ENCODE results near the gene CHRNB4. TPM values are rescaled to one million over a fixed set of nuclear protein-coding genes. Genes with fewer than 3 reads are reported as not detected.

Gene CHRNB4
- total and polyA plus RNA-seq, 10 donors = 0.07 to 1.1 (median 0.26) TPM

- Histone ChIP-seq H3K4me1 (peaks cover 0 to 28% (median 15%) of the 10 kb centered on the region in 6 donors), H3K4me3 (no peak overlapping the region), H3K9me3 (peaks cover 0 to 5% (median 0%) of the 10 kb centered on the region in 8 donors), H3K27ac (peak overlapping the region in 6 of 8 donors; percentile 27 to 66 (median 42)), H3K27me3 (replicated peaks in 1 of 7) (no peaks in the 10 kb centered on the region), H3K36me3 (no peaks in the 10 kb centered on the region)
- WGBS, 5 donors = 86 to 92% (median 90%) methylated on average over 9 of the region's 9 CpGs
- peak; percentile 32 for DNase-seq
- intact Hi-C loops (cut with DNase I; ENCODE audit: low total_unique reads) = no loop called here
- TF ChIP-seq CTCF (IDR thresholded peaks at IDR 0.05 in 8 of 11, conservative IDR thresholded peaks at IDR 0.05 in 3 of 11) (no peak), POLR2AphosphoS5 (IDR thresholded peaks at IDR 0.05) (no peak)
These were observed 31.4 kb upstream of the CHRNB4 start for GRCh38 chr15:78672285-78673014.

GRCh38 chr15:78671626-78672211 is 30.7 kb upstream of the CHRNB4 start:
- Histone ChIP-seq H3K9me3 (peaks cover 0 to 5% (median 0%) of the 10 kb centered on the region in 8 donors), H3K36me3 (no peaks in the 10 kb centered on the region), H3K27me3 (replicated peaks in 1 of 7) (no peaks in the 10 kb centered on the region), H3K4me1 (peaks cover 0 to 28% (median 15%) of the 10 kb centered on the region in 6 donors), H3K4me3 (no peak overlapping the region), H3K27ac (peak overlapping the region in 6 of 8 donors; percentile 27 to 66 (median 42))
- TF ChIP-seq POLR2A (IDR thresholded peaks at IDR 0.05) (no peak), CTCF (IDR thresholded peaks at IDR 0.05 in 8 of 11, conservative IDR thresholded peaks at IDR 0.05 in 3 of 11) (no peak), POLR2AphosphoS5 (IDR thresholded peaks at IDR 0.05) (peak; percentile 56 to 78 (median 77))
- intact Hi-C loops (cut with DNase I; ENCODE audit: low total_unique reads) = no loop called here
- 44 to 70% (median 67%) methylated on average over 6 of the region's 6 CpGs for WGBS, 5 donors
- DNase-seq = peak; percentile 71

- intact Hi-C loops (cut with DNase I; ENCODE audit: low total_unique reads) = no loop called here
- no peak for DNase-seq
- H3K9me3 ChIP-seq = peaks cover 0 to 4% (median 0%) of the 10 kb centered on the region in 8 donors
- no peak overlapping the region for H3K4me3 ChIP-seq
- no peaks in the 10 kb centered on the region for H3K36me3 ChIP-seq
- TF ChIP-seq POLR2A (IDR thresholded peaks at IDR 0.05) (no peak), CTCF (IDR thresholded peaks at IDR 0.05 in 8 of 11, conservative IDR thresholded peaks at IDR 0.05 in 3 of 11) (no peak), POLR2AphosphoS5 (IDR thresholded peaks at IDR 0.05) (no peak)
- no peaks in the 10 kb centered on the region for H3K27me3 ChIP-seq (replicated peaks in 1 of 7)
- 38 to 70% (median 67%) methylated on average over 2 of the region's 2 CpGs for WGBS, 5 donors
- peaks cover 0 to 28% (median 15%) of the 10 kb centered on the region in 6 donors for H3K4me1 ChIP-seq
- H3K27ac ChIP-seq = no peak overlapping the region
These were observed 28.0 kb upstream of the CHRNB4 start for GRCh38 chr15:78668987-78669386.

GRCh38 chr15:78667578-78668236 is 26.7 kb upstream of the CHRNB4 start:
- no peaks in the 10 kb centered on the region for H3K27me3 ChIP-seq (replicated peaks in 1 of 7)
- no peak overlapping the region for H3K4me3 ChIP-seq
- H3K27ac ChIP-seq = no peak overlapping the region
- H3K4me1 ChIP-seq = peaks cover 0 to 18% (median 8%) of the 10 kb centered on the region in 6 donors
- H3K9me3 ChIP-seq = no peaks in the 10 kb centered on the region
- no peaks in the 10 kb centered on the region for H3K36me3 ChIP-seq
- DNase-seq = peak; percentile 27
- intact Hi-C loops (cut with DNase I; ENCODE audit: low total_unique reads) = no loop called here
- TF ChIP-seq POLR2AphosphoS5 (IDR thresholded peaks at IDR 0.05) (no peak), CTCF (IDR thresholded peaks at IDR 0.05 in 8 of 11, conservative IDR thresholded peaks at IDR 0.05 in 3 of 11) (no peak), POLR2A (IDR thresholded peaks at IDR 0.05) (no peak)
- WGBS, 5 donors = 80 to 90% (median 87%) methylated on average over 8 of the region's 8 CpGs

Data from spleen (tissue), 11 donors.